ENCODE data around the gene LILRA1. TPM values are rescaled to one million over a fixed set of nuclear protein-coding genes. Genes with fewer than 3 reads are reported as not detected.

The LILRA1 gene
- total and polyA plus RNA-seq, 2 donors (not counting 1 experiment from before 2014, with no cell fraction given): 1.5 TPM; not detected in 1

GRCh38 chr19:54608205-54608604, 14.8 kb downstream of the LILRA1 start:
- Histone ChIP-seq H3K36me3 (replicated peaks in 1 of 2; ENCODE audit: control extremely low read depth in 1 of 2, control insufficient read depth in 1 of 2, extremely low read depth in 1 of 2, insufficient read depth in 2 of 2, low read length in 1 of 2) (no peaks in the 10 kb centered on the region), H3K4me1 (ENCODE audit: control insufficient read depth in 2 of 2, insufficient read depth in 2 of 2, low read length in 2 of 2) (peaks cover 36 to 41% of the 10 kb centered on the region in 2 donors), H3K9me3 (ENCODE audit: control extremely low read depth in 1 of 3, control insufficient read depth in 2 of 3, insufficient read depth in 1 of 3, low read length in 2 of 3) (peaks cover 0 to 4% (median 2%) of the 10 kb centered on the region in 3 donors), H3K27me3 (replicated peaks in 1 of 4; ENCODE audit: control extremely low read depth in 1 of 4, control insufficient read depth in 3 of 4, insufficient read depth in 4 of 4, low read length in 3 of 4) (no peaks in the 10 kb centered on the region), H3K4me3 (ENCODE audit: control extremely low read depth in 1 of 5, extremely low read depth in 1 of 5, insufficient read depth in 1 of 5, low read depth in 2 of 5, low read length in 4 of 5) (no peak overlapping the region), H3K4me2 (replicated peaks; ENCODE audit: low read depth, low read length, poor library complexity, severe bottlenecking) (no peak overlapping the region), H3K9ac (ENCODE audit: low read length) (no peak overlapping the region), H3K79me2 (ENCODE audit: control insufficient read depth, insufficient read depth, low read length) (no peaks in the 10 kb centered on the region), H4K20me1 (ENCODE audit: control insufficient read depth, insufficient read depth, low read length, poor library complexity, severe bottlenecking) (no peaks in the 10 kb centered on the region), H3K27ac (ENCODE audit: low read length in 2 of 2) (no peak overlapping the region), H2AFZ (ENCODE audit: insufficient read depth, low read depth, low read length, poor library complexity, severe bottlenecking) (no peak overlapping the region)
- 100% methylated on average over 3 of the region's 7 CpGs for WGBS (ENCODE audit: insufficient coverage)
- Mint-ChIP-seq H3K27me3 (no peaks in the 10 kb centered on the region), H3K9me3 (ENCODE audit: insufficient read depth) (peaks cover 4% of the 10 kb centered on the region), H3K27ac (no peak overlapping the region), H3K4me1 (peaks cover 44% of the 10 kb centered on the region), H3K4me3 (no peak overlapping the region)
- ChIA-PET POLR2A (no interaction called here), CTCF (no interaction called here)
- TF ChIP-seq EZH2 (IDR thresholded peaks at IDR 0.05; ENCODE audit: borderline replicate concordance, insufficient read depth, low read depth, low read length, poor library complexity, severe bottlenecking): no peak
- no peak for TF ChIP-seq CTCF (IDR thresholded peaks at IDR 0.05)
- DNase-seq (no peak), ATAC-seq (ENCODE audit: low read depth) (no peak)
- intact Hi-C loops (cut with micrococcal nuclease): no loop called here

GRCh38 chr19:54608792-54609191, 15.4 kb downstream of the LILRA1 start:
- Histone ChIP-seq H3K4me1 (ENCODE audit: control insufficient read depth in 2 of 2, insufficient read depth in 2 of 2, low read length in 2 of 2) (peaks cover 36 to 41% of the 10 kb centered on the region in 2 donors), H3K27ac (ENCODE audit: low read length in 2 of 2) (no peak overlapping the region), H3K27me3 (replicated peaks in 1 of 4; ENCODE audit: control extremely low read depth in 1 of 4, control insufficient read depth in 3 of 4, insufficient read depth in 4 of 4, low read length in 3 of 4) (no peaks in the 10 kb centered on the region), H3K9ac (ENCODE audit: low read length) (no peak overlapping the region), H3K79me2 (ENCODE audit: control insufficient read depth, insufficient read depth, low read length) (peaks cover 3% of the 10 kb centered on the region), H3K4me3 (ENCODE audit: control extremely low read depth in 1 of 5, extremely low read depth in 1 of 5, insufficient read depth in 1 of 5, low read depth in 2 of 5, low read length in 4 of 5) (no peak overlapping the region), H3K9me3 (ENCODE audit: control extremely low read depth in 1 of 3, control insufficient read depth in 2 of 3, insufficient read depth in 1 of 3, low read length in 2 of 3) (peaks cover 0 to 4% (median 2%) of the 10 kb centered on the region in 3 donors), H3K36me3 (replicated peaks in 1 of 2; ENCODE audit: control extremely low read depth in 1 of 2, control insufficient read depth in 1 of 2, extremely low read depth in 1 of 2, insufficient read depth in 2 of 2, low read length in 1 of 2) (no peaks in the 10 kb centered on the region), H4K20me1 (ENCODE audit: control insufficient read depth, insufficient read depth, low read length, poor library complexity, severe bottlenecking) (no peaks in the 10 kb centered on the region), H2AFZ (ENCODE audit: insufficient read depth, low read depth, low read length, poor library complexity, severe bottlenecking) (no peak overlapping the region), H3K4me2 (replicated peaks; ENCODE audit: low read depth, low read length, poor library complexity, severe bottlenecking) (no peak overlapping the region)
- Mint-ChIP-seq H3K27ac (no peak overlapping the region), H3K4me3 (no peak overlapping the region), H3K4me1 (peaks cover 48% of the 10 kb centered on the region), H3K9me3 (ENCODE audit: insufficient read depth) (peaks cover 4% of the 10 kb centered on the region), H3K27me3 (no peaks in the 10 kb centered on the region)
- ChIA-PET POLR2A (no interaction called here), CTCF (interaction anchor here (0.8 to 1.7 kb wide), 2 partner anchors 11 to 128 kb away, joined by 3 to 7 read pairs; no protein-coding TSS in a partner anchor)
- no peak for DNase-seq
- TF ChIP-seq CTCF (IDR thresholded peaks at IDR 0.05) (no peak), EZH2 (IDR thresholded peaks at IDR 0.05; ENCODE audit: borderline replicate concordance, insufficient read depth, low read depth, low read length, poor library complexity, severe bottlenecking) (no peak)
- ATAC-seq (ENCODE audit: low read depth): no peak
- 94% methylated on average over 15 of the region's 15 CpGs for WGBS (ENCODE audit: insufficient coverage)
- intact Hi-C loops (cut with micrococcal nuclease): no loop called here
